ENCODE measurements around the gene ADGRE3.

ADGRE3 gene

GRCh38 chr19:14674764-14675163 is at the start of gene ADGRE3:
ADGRE3 (minus strand) TSS chr19:14674844; CDS start chr19:14674770, 74 bp downstream.
- no peak for DNase-seq (ENCODE audit: low spot score in 2 of 2)
- H3K4me1 ChIP-seq, result no peaks in the 10 kb centered on the region
- no peaks in the 10 kb centered on the region for H3K36me3 ChIP-seq (replicated peaks)
- H3K4me3 ChIP-seq, result no peak within 1 kb of the TSS
- peaks cover 18% of the 10 kb centered on the region; the same call in 1 of the 2 replicates for H3K27me3 ChIP-seq (ENCODE audit: low read depth)
- H3K9me3 ChIP-seq, result no peaks in the 10 kb centered on the region
- in situ Hi-C loops (cut with MboI; ENCODE audit: low sequenced_read_pairs), result no loop called here

GRCh38 chr19:14722127-14722526 is 47.5 kb upstream of the ADGRE3 start:
- Histone ChIP-seq H3K9me3 (peaks cover 25% of the 10 kb centered on the region), H3K27me3 (ENCODE audit: low read depth) (no peaks in the 10 kb centered on the region), H3K4me3 (no peak overlapping the region), H3K4me1 (no peaks in the 10 kb centered on the region), H3K36me3 (replicated peaks) (peaks cover 12% of the 10 kb centered on the region)
- in situ Hi-C loops (cut with MboI; ENCODE audit: low sequenced_read_pairs), result no loop called here
- no peak for DNase-seq (ENCODE audit: low spot score in 2 of 2)

DNA sequence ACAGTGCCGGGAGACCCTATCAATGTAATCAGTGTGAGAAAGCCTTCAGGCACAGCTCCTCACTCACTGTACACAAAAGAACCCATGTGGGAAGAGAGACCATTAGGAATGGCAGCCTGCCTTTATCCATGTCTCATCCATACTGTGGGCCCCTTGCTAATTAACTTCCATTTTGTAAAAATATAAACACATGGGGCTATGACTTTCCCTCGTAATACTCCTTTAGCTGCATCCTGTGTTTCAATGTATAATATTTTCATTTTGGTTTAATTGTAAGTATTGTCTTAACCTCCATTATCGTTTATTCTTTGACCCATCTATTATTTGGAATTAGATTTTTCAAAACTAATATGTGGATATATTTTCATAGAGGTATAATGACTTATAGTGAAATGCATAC is 44.5 kb upstream of the ADGRE3 start:
- H3K36me3 ChIP-seq (replicated peaks), result peaks cover 12% of the 10 kb centered on the region
- in situ Hi-C loops (cut with MboI; ENCODE audit: low sequenced_read_pairs), result no loop called here
- H3K27me3 ChIP-seq (ENCODE audit: low read depth), result no peaks in the 10 kb centered on the region
- no peak overlapping the region for H3K4me3 ChIP-seq
- H3K4me1 ChIP-seq, result no peaks in the 10 kb centered on the region
- peaks cover 26% of the 10 kb centered on the region for H3K9me3 ChIP-seq
- no peak for DNase-seq (ENCODE audit: low spot score in 2 of 2)

- no peaks in the 10 kb centered on the region for H3K4me1 ChIP-seq
- H3K36me3 ChIP-seq (replicated peaks), result peaks cover 12% of the 10 kb centered on the region
- in situ Hi-C loops (cut with MboI; ENCODE audit: low sequenced_read_pairs), result no loop called here
- H3K27me3 ChIP-seq (ENCODE audit: low read depth), result no peaks in the 10 kb centered on the region
- no peak for DNase-seq (ENCODE audit: low spot score in 2 of 2)
- H3K4me3 ChIP-seq, result no peak overlapping the region
- H3K9me3 ChIP-seq, result peaks cover 26% of the 10 kb centered on the region
Measured at GRCh38 chr19:14718522-14719116, 44.0 kb upstream of the ADGRE3 start.

DNA sequence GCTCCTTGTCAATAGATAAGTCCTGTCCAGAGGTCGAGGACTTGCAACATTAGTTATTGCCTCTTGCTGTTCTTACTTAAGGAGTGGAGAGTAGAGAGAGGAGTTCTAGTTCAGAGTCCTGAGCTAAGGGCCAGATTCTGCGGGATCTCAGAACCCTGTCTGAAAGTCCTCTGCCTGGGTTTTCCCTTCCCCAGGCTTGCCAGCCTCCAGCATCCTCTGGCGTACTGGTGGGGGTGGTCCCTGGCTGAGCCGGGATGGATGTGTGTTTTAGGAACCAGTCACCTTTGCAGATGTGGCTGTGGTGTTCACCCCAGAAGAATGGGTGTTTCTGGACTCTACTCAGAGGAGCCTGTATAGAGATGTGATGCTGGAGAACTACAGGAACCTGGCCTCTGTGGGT is 41.2 kb upstream of the ADGRE3 start:
- Histone ChIP-seq H3K4me3 (no peak overlapping the region), H3K27me3 (ENCODE audit: low read depth) (no peaks in the 10 kb centered on the region), H3K36me3 (replicated peaks) (peaks cover 12% of the 10 kb centered on the region), H3K9me3 (peaks cover 26% of the 10 kb centered on the region), H3K4me1 (no peaks in the 10 kb centered on the region)
- DNase-seq (ENCODE audit: low spot score in 2 of 2), result no peak
- in situ Hi-C loops (cut with MboI; ENCODE audit: low sequenced_read_pairs), result no loop called here

- in situ Hi-C loops (cut with MboI; ENCODE audit: low sequenced_read_pairs), result no loop called here
- H3K9me3 ChIP-seq, result no peaks in the 10 kb centered on the region
- no peaks in the 10 kb centered on the region for H3K27me3 ChIP-seq (ENCODE audit: low read depth)
- H3K36me3 ChIP-seq (replicated peaks), result peaks cover 3% of the 10 kb centered on the region; the same call in 1 of the 2 replicates
- DNase-seq (ENCODE audit: low spot score in 2 of 2), result no peak
- no peak overlapping the region for H3K4me3 ChIP-seq
- H3K4me1 ChIP-seq, result no peaks in the 10 kb centered on the region
Measured at GRCh38 chr19:14704450-14704849, 29.8 kb upstream of the ADGRE3 start.

- no peak for DNase-seq (ENCODE audit: low spot score in 2 of 2)
- Histone ChIP-seq H3K4me3 (no peak overlapping the region), H3K36me3 (replicated peaks) (peaks cover 3% of the 10 kb centered on the region; the same call in 1 of the 2 replicates), H3K27me3 (ENCODE audit: low read depth) (no peaks in the 10 kb centered on the region), H3K9me3 (no peaks in the 10 kb centered on the region), H3K4me1 (no peaks in the 10 kb centered on the region)
- in situ Hi-C loops (cut with MboI; ENCODE audit: low sequenced_read_pairs), result no loop called here
Measured at GRCh38 chr19:14703833-14704232, 29.2 kb upstream of the ADGRE3 start.

DNA sequence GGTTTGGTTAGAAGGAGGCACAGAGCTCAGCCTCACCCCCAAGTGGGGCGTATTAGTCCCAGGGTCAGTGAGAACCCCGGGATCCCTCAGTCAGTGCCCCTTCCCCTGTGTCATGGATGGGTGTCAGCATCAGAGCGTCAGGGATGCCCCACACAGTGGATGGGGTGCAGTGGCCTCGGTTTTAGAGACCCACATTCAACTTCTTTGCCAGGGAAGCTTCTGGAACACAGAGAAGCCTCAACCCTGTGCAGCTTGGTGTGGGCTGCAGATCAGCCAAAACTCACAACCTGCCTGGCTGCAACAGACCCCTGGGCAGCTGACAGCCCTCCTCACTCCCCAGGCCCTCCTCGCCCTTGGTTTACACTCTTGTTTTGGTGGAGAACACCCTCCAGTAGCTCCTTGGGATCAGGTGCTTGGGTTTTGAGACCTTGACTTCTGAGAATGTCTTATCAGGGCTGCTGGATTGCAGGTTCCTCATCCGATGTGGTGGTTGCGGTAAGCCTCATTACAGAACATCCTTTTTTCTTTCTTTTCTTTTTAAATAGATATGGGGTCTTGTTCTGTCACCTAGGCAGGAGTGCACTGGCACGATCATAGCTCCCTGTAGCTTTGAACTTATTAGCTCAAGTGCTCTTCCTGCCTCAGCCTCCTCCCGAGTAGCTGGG is 26.2 kb upstream of the ADGRE3 start:
- peaks cover 8% of the 10 kb centered on the region for H3K36me3 ChIP-seq (replicated peaks)
- in situ Hi-C loops (cut with MboI; ENCODE audit: low sequenced_read_pairs), result no loop called here

GRCh38 chr19:14699641-14700040 is 25.0 kb upstream of the ADGRE3 start:
- no peaks in the 10 kb centered on the region for H3K27me3 ChIP-seq (ENCODE audit: low read depth)
- H3K9me3 ChIP-seq, result no peaks in the 10 kb centered on the region
- DNase-seq (ENCODE audit: low spot score in 2 of 2), result no peak
- no peaks in the 10 kb centered on the region for H3K4me1 ChIP-seq
- in situ Hi-C loops (cut with MboI; ENCODE audit: low sequenced_read_pairs), result no loop called here
- no peak overlapping the region for H3K4me3 ChIP-seq
- H3K36me3 ChIP-seq (replicated peaks), result peaks cover 8% of the 10 kb centered on the region

More for the DNA sequence above, 26.2 kb upstream of the ADGRE3 start:
- Histone ChIP-seq H3K27me3 (ENCODE audit: low read depth) (no peaks in the 10 kb centered on the region), H3K4me1 (no peaks in the 10 kb centered on the region), H3K4me3 (no peak overlapping the region), H3K9me3 (no peaks in the 10 kb centered on the region)
- no peak for DNase-seq (ENCODE audit: low spot score in 2 of 2)

GRCh38 chr19:14695471-14695870 is 20.8 kb upstream of the ADGRE3 start:
- H3K9me3 ChIP-seq, result no peaks in the 10 kb centered on the region
- DNase-seq (ENCODE audit: low spot score in 2 of 2), result no peak
- H3K4me3 ChIP-seq, result no peak overlapping the region
- H3K4me1 ChIP-seq, result peaks cover 6% of the 10 kb centered on the region
- peaks cover 5% of the 10 kb centered on the region for H3K36me3 ChIP-seq (replicated peaks)
- no peaks in the 10 kb centered on the region for H3K27me3 ChIP-seq (ENCODE audit: low read depth)
- in situ Hi-C loops (cut with MboI; ENCODE audit: low sequenced_read_pairs), result no loop called here

- no peak overlapping the region for H3K4me3 ChIP-seq
- peaks cover 6% of the 10 kb centered on the region for H3K4me1 ChIP-seq
- no peaks in the 10 kb centered on the region for H3K27me3 ChIP-seq (ENCODE audit: low read depth)
- peaks cover 5% of the 10 kb centered on the region for H3K36me3 ChIP-seq (replicated peaks)
- H3K9me3 ChIP-seq, result no peaks in the 10 kb centered on the region
- in situ Hi-C loops (cut with MboI; ENCODE audit: low sequenced_read_pairs), result no loop called here
- DNase-seq (ENCODE audit: low spot score in 2 of 2), result no peak
Measured at GRCh38 chr19:14694641-14695266, 20.1 kb upstream of the ADGRE3 start.

DNA sequence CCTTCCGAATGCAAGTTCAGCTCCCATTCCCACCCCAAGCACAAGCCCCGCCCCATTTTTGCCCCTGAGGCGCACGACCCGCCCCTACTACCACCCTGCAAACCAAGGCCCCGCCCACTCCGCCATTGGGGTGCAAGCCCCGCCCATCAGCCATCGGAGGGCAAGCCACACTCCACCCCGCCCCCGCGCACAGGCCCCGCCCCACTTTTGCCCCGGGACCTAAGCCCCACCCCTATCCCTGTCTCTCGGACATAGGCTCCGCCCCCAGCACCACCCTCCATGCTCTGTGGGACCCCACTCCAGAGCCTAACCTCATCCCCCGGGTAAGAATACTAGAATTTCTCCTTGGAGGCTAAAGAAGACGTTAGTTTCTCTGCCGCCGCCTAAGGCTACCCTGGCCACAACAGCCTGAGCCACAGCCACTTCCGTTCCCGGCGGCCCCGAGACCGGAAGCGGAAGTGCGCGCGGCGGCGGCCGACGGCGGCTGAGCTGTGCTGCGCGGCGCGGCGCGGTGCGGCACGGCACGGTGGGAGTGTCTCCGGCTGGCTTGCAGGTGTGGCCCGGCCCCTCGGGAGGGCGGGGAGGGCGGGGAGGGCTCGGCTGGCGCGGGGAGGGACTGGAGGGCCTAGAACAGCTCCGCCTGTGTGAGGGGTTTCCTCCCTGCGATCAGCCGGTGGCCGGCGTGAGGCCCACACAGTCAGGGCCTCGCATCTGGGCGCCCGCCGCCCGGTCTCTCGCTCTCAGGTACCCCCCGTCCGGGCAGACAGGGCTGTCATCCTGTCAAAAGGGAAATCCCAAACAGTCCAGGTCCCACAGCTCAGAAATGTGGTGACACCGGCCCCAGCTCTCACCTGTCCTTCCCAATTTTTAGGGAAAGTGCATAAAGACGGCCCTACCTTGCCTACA is 15.2 kb upstream of the ADGRE3 start, which contains the start of gene ZNF333:
Gene ZNF333, plus strand, starts transcription at position 451 of the 906 bp plus-strand sequence. CDS start 3,444 bp downstream, outside the sequence.
- Histone ChIP-seq H3K36me3 (replicated peaks) (no peaks in the 10 kb centered on the region), H3K9me3 (no peaks in the 10 kb centered on the region), H3K4me3 (peak within 1 kb of the TSS; percentile 61), H3K27me3 (ENCODE audit: low read depth) (no peaks in the 10 kb centered on the region), H3K4me1 (peaks cover 9% of the 10 kb centered on the region)
- in situ Hi-C loops (cut with MboI; ENCODE audit: low sequenced_read_pairs), result loop anchor here (5.0 kb wide), 1 partner anchor 118 kb away; the partner anchor contains the start of gene NDUFB7
- peak; percentile 86 to 100 for DNase-seq (ENCODE audit: low spot score in 2 of 2)

DNA sequence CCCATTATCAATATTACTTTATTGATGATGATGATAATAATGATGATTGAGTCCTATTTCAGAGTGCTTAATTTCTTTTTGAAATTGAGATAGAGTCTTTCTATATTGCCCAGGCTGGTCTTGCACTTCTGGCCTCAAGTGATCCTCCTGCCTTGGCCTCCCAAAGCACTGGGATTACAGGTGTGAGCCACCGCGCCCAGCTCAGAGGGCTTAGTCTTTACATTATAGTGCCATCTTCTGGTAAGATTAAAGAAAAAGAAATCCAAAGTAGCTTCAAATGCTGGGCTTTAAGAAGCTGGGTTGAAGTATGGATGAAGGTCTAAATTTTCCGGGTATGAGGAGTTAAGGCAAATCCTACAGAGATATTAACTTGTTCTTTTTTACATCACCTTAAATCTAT is 11.8 kb upstream of the ADGRE3 start:
- peak in 1 of 2 experiments; percentile 16 for DNase-seq (ENCODE audit: low spot score in 2 of 2)
- H3K4me3 ChIP-seq, result no peak overlapping the region
- H3K27me3 ChIP-seq (ENCODE audit: low read depth), result no peaks in the 10 kb centered on the region
- peaks cover 9% of the 10 kb centered on the region for H3K4me1 ChIP-seq
- H3K36me3 ChIP-seq (replicated peaks), result no peaks in the 10 kb centered on the region
- in situ Hi-C loops (cut with MboI; ENCODE audit: low sequenced_read_pairs), result loop anchor here (5.0 kb wide), 1 partner anchor 114 kb away; the partner anchor contains the start of gene NDUFB7
- no peaks in the 10 kb centered on the region for H3K9me3 ChIP-seq
